GM21360 (cell line): ENCODE data around the gene ANKRD2.
"Not testable (repeated sequence)": the region's sequence is repeated elsewhere in the genome, so short reads cannot be mapped to it uniquely, and the experiment has no call there.

ENCODE experiments used
- ATAC-seq: cut with Tn5 transposase; IDR thresholded peaks from one replicate; pipeline ENCODE4 v1.9.1; 2021; ENCODE audit warnings: mild to moderate bottlenecking, moderate library complexity; ENCODE audit not compliant: unreplicated experiment

ANKRD2 gene

DNA sequence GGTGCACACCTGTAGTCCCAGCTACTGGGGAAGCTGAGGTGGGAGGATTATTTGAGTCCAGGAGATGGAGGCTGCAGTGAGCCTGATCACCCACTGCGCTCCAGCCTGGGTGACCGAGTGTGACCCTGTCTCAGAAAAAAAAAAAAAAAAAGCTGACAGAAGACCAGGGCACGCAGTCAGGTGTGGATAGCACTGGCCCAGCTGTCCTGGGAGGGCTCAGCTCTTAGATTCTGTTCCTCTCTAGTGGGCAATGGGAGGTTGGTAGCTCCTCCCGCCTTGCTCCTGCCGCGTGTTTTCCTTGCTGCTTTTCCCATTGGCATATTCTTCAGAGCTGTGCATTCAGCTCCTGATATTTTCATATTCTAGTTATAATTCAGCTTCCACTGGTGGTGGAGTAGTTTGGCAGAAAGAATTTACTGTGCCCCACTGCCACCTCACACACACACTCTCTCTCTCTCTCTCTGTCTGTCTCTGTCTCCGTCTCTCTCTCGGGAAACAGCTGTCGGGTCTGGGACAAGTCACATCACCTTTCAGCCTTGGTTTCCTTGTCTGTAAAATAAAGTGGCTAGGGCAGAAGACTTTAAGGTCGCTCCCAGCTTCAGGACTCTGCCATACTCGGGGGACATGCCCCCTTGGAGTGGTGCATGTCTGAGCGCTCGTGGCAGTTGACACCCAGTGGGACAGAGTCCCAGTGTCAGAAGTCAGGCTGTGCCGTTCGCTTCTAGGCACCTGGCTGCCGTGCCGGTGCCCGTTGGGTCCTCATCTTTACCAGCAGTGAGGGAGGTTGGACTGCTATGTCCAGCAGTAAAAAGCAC, 25.9 kb upstream of the ANKRD2 start:
- no peak for ATAC-seq

DNA sequence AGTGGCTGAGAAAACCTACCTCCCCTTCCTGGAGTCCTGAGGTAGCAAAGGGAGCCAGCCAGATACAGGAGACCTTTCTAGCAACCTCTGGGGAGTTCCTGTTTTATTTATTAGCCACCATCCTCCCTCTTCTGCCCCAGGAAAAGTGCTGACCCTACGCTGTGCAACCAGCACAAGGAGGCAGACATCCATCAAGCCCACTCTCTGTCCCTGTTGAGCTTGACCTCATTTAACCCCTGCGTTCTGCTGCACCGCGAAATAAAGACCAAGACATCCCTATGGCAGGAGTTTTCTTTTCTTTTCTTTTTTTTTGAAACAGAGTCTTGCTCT, 25.3 kb upstream of the ANKRD2 start:
- no peak for ATAC-seq

DNA sequence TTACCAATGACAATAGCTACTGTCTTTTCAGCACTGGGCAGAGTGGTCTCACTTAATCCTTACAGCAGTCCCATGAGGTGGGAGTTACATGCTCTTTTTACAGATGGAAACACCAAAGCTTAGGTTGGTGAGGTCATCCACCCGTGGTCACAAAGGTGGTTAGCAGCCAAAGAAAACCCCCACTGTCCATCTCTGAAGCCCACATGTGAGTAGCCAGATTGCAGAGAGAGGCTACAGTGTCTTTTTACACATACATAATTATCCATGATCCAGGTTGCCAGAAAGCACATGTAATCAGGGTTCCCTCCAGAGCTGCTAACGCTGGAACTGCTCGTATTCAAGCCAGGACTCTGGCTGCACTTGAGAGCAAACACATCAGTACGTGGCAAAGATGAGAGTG, 24.6 kb upstream of the ANKRD2 start:
- ATAC-seq = no peak

DNA sequence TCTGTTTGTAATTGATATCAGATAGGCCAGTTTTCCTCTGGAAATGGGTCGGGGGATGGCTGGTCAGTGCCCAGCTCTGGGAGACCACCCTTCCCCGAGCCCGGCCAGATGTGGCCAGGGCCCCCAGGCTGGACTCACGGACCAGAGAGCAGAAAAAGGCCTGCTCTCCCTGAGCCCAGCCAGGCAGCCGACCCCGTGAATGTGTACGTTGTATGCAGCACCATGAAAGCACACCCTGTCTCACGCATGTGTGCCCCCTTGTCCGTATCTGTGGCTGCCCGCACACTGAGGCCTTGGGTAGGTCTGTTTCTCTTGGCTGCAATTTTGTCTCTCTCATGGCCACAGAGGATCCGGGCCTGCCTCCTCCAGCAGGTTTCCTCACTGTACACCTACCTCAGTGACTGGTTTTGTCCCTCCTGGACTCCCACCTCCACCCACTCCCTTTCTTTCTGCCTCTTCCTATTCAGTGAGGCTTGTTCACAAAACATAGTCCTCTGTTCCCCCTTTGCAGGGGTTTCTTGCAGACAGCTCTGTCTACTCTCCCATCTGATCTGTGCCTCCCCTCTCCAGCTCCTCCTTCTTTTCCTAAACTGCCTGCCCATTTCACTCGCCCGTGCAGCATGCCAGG, 23.6 kb upstream of the ANKRD2 start:
- no peak for ATAC-seq

DNA sequence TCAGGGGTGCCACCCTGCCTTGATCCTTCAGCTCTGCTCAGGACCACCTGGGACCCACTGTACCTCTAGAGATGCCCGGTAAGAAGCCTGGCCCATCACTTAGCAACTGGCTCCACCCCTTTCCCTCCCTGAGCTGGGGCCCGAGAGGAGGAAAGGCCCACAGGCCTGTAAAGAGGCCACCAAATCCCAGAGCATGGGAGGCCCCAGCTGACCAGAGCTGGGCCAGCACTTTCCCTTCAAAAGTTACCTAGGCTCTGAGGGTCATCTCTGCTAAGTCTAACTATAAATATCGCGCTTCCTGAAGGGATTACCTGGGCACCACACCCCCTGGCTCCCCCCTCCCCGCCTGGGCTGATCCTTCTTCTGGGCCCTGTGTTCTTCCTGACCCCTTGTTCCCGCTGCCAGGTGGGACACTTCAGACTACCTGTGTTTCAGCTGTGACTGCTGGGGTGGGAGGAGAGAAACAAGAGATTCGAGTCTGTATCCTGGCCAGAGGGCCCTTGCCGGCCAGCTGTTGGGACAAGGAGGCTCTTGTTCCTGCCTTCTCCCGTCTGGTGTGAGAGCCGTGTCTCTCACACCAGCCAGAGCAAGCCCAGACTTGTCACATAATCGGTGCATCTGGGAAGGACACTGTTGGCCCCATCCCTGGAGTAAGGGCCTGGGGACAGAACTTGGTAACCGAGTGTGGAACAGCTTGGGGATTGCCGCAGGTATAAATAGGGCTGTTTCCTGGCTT, 22.8 kb upstream of the ANKRD2 start:
- ATAC-seq = no peak

DNA sequence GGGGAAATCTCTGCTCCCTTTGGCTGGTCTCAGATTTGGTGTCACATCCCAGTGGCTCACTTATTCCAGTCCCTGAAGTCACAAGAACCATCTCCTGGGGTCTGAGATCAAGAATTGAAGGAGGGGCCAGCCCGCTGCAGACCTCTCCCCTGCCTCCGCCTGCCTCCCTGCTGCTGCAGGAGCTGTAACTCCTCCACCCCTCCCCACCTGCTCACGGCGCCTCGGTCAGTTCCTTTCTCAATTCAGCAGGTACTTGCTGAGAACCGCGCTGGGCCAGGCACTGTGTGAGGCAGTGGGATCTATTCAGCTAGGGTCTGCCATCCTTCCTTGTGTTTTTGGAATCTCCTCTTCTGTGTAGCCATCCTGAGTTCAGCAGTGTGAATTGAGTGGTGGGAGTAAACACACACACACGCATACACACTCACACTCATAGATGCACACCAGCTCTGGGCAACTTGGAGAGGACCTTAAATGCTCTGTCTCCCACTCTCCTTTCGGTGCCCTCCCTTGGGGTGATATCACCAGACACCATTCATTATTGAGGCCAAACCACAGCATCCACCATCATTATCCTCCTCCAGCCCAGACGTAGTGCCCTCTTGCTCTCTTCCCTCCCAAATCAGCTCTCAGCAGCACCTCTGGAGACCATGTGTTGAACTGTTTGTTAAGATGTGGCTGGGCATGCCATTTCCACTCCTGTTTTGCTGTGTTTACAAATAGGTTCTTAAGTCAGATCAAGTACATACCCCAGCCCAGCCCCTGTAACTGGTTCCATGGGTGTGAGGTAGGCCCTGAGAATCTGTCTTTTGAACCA, 22.0 kb upstream of the ANKRD2 start:
- no peak for ATAC-seq

DNA sequence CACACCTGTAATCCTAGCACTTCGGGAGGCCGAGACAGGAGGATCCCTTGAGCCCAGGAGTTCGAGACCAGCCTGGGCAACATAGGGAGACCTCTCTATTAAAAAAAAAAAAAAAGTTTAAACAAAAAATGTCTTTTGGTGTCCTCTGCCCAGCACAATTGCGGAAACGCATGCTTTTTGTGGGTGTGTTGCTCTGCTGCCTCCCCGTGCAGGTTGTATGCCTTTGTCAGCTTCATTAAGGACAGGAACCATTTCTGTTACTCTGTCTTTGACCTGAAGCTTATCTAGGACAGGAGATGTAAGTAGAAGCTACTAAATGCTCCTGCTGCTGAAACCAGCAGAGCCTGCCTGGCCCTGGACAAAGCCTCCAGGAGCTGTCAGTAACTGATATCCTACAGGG, 21.3 kb upstream of the ANKRD2 start:
- no peak for ATAC-seq

DNA sequence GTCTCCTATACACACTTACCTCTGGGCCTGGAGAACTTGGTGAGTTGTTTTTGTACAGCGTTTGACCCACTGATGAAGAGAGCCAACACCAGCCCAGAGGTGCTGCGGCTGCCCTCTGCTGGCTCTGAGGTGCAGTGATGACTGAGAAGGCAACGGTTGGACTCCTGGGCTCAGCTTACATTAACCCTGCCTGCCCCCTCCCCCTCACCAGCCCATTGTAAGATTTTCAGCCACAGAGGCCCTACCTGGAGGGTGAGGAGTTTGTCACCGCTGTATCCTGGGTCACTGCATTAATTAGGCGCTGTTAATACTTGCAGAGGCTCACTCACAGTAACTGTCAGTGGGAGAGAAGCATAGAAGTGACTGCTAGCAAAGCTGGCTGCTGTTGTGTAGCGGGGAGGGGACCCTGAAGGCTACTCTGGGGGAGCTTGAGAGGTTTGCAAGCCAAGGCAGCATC, 19.0 kb upstream of the ANKRD2 start:
- ATAC-seq = peak; percentile 87

DNA sequence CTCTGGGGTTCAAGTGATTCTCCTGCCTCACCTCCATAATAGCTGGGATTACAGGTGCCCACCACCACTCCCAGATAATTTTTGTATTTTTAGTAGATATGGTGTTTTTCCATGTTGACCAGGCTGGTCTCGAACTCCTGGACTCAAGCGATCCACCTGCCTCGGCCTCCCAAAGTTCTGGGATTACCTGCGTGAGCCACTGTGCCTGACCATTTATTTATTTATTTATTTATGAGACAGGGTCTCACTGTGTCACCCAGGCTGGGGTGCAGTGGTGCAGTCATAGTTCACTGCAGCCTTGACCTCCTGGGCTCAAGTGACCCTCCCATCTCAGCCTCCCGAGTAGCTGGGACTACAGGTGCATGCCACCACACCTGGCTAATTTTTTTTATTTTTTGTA, 18.2 kb upstream of the ANKRD2 start:
- not testable (repeated sequence) for ATAC-seq

DNA sequence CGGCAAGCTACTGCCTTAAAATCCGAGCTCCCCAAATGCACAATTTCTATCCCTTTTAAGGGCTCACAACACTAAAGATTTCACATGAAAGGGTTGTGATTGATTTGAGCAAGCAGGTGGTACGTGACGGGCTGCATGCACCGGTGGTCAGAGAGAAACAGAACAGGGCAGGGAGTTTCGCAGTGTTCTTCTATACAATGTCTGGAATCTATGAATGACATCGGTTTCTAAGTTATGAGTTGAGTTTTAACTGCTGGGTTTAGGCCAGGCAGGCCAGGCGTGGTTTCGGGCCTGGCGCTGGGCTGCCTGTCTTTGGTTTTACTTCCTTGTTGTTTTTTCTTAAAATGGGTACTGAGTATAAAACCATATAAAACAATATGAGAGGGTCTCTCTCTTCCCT, 17.0 kb upstream of the ANKRD2 start:
- not testable (repeated sequence) for ATAC-seq

DNA sequence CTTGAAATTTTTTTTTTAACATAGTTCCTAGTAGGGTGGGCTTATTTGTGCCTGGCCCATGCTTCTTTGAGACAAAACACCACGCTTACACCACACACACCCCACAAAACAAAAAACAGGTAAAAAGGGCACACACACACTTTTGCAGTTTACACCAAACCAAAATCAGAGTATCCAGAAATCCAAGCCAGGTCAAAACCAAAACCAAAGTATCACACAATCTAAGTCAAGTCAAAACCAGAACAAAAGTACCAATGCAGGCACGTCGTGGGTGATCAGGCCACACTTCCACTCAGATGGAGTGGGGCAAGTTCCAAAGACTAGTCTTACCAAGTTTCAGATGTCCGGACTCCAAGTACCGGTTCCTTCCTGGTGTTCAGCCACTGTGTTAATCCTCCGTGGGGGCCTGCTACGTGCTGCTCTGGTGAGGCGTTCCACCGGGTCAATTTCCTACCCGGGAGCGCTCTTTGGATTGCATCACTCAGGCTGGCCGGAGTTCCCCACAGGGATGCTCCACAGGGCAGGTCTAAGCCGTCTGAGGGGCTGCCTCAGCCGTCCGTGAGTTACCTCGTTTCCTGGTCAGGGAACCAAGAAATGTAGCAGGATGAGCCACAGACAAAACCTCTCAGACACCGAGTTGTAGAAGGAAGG, 11.7 kb upstream of the ANKRD2 start:
- not testable (repeated sequence) for ATAC-seq

DNA sequence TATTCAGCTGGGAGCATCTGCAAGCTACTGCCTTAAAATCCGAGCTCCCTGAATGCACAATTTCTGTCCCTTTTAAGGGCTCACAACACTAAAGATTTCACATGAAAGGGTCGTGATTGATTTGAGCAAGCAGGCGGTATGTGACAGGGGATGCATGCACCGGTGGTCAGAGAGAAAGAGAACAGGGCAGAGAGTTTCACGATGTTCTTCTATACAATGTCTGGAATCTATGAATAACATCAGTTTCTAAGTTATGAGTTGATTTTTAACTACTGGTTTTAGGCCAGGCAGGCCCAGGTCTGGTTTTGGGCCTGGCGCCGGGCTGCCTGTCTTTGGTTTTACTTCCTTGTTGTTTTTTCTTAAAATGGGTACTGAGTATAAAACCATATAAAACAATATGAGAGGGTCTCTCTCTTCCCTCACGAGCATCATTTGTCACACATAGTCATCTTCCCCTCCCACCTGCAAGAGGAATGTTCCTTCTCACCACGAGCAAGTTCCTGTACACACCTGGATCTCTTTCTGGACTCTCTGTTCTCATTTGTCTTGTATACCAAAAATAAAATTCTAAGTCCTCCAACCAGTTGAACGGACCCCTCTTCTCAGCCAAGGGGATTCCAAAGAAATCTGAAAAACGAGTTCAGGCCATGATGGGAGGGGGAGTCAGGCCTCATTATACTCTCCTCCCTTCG, 11.0 kb upstream of the ANKRD2 start:
- ATAC-seq = not testable (repeated sequence)

DNA sequence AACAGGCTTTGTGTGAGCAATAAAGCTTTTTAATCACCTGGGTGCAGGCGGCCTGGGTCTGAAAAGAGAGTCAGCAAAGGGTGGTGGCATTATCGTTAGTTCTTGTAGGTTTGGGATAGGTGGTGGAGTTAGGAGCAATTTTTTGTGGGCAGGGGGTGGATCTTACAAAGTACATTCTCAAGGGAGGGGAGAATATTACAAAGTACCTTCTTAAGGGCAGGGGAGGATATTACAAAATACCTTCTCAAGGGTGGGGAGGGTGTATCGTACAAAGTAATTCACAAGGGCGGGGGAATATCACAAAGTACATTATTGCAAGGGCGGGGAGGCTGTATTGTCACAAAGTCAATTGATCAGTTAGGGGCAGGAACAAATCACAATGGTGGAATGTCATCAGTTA, 10.2 kb upstream of the ANKRD2 start:
- ATAC-seq = not testable (repeated sequence)

DNA sequence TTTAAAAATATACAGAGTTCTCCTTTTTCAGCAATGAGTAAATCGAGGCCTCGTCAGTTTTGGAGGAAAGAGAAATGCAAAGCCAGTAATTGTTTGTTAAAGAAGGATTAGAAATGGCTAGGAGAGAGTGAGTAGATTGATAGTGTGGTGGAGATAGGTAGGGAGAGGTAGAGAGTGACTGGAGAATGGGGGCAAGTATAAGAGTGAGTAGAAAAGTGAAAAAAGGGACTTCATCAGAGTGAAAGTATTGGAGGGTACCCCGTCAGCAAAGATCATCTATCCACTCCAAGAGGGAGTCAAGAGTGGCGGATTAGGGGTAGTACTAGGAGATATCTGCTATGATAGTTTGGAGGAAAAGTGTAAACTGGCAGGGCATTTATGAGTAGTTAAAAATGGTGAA, 9.2 kb upstream of the ANKRD2 start:
- ATAC-seq = no peak

DNA sequence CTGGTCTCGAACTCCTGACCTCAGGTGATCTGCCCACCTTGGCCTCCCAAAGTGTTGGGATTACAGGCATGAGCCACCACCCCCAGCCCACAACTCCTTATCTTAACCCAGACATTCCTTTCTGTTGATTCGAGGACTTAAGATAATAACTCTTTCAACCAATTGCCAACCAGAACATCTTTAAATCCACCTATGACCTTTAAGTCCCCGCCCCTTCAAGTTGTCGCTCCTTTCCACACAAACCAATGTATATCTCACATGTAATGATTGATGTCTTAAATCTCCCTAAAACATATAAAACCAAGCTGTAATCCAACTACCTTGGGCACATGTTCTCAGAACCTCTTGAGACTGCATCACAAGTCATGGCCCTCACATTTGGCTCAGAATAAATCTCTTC, 7.8 kb upstream of the ANKRD2 start:
- ATAC-seq = no peak

DNA sequence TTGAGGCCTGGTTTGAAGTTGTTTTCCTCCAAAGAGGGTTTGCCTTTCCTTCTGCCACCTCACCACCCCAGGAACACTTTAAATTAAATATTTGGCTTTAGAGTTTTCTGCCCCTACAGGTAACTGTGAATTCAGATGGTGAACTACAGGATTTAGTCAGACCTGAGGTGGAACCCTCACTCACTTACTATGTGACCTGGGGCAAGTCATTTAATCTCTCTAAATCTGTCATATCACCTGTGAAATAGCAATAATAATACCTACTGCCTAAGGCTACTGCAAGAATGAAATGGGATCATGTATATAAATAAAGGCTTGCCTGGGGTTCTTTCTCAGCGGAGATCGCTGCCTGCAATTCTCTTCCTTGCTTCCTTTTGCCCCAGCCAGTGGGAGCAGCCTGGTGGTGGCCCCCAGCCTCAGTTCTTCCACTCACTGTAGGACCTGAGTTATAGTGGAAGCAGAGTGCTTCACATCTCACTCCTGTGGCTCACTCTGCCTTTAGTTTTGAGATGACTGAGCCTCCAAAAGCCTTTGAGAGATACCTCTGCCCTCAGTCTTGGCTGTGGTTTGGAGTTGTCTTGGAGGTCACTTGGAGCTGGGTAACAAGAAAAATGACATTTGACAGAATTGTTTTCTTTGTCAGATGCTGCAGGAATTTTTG, 6.1 kb upstream of the ANKRD2 start:
- no peak for ATAC-seq

DNA sequence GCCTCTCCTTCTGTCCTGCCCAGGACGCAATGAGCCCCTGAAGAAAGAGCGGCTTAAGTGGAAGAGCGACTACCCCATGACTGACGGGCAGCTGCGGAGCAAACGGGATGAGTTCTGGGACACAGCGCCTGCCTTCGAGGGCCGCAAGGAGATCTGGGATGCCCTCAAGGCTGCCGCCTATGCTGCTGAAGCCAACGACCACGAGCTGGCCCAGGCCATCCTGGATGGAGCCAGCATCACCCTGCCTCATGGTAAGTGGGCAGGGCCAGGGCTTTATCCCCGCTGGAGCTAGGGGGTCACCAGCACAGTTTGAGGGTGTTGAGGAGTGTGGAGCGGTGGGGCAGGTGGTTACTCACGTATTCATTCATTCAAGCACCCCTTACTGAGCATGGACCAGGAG, 4.7 kb upstream of the ANKRD2 start:
- no peak for ATAC-seq

DNA sequence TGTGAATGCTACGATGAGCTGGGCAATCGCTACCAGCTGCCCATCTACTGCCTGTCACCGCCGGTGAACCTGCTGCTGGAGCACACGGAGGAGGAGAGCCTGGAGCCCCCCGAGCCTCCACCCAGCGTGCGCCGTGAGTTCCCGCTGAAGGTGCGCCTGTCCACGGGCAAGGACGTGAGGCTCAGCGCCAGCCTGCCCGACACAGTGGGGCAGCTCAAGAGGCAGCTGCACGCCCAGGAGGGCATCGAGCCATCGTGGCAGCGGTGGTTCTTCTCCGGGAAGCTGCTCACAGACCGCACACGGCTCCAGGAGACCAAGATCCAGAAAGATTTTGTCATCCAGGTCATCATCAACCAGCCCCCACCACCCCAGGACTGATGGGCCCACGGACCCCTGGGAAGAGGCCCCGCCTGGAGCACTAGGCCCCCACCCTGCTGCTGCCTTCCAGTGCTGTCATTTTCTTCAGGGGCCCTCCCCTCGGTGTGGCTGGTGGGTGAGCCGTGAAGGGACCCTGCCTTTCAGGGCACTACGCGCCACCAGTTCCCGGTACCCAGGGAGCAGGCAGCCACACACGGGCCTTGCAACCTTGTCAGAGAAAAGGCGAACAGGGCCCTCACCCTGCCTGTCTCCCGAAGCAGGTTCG, 2.3 kb upstream of the ANKRD2 start:
- ATAC-seq = no peak
